ENCODE results near the gene MARS2.

- no peak for TF ChIP-seq CTCF (IDR thresholded peaks at IDR 0.05; ENCODE audit: low read length)
- TF ChIP-seq EZH2 (IDR thresholded peaks at IDR 0.05; ENCODE audit: borderline replicate concordance, low read length): no peak
Observed at GRCh38 chr2:197674060-197674459, 31.1 kb upstream of the MARS2 start.
